Astrocyte (in vitro differentiated cells and primary cell): Measurements from ENCODE around the gene RAB17. TPM values are rescaled to one million over a fixed set of nuclear protein-coding genes. Genes with fewer than 3 reads are reported as not detected.

Source experiments
- DNase-seq: peaks from one replicate; pipeline ENCODE4 v3.0.0-alpha.2; 2010; ENCODE audit warnings: low read depth
- FAIRE-seq: peaks from 2 replicates; lab custom pipeline; 2011; peaks lifted over from hg19 to GRCh38; lab: Jason Lieb, UNC
- H2AFZ ChIP-seq: 2 replicates; pipeline ENCODE4 v1.6.0; 2012; ENCODE audit warnings: low read depth, low read length, inconsistent platforms
- H3K27ac ChIP-seq: 2 replicates; pipeline ENCODE4 v1.5.1; 2011; ENCODE audit warnings: low read depth, low read length, inconsistent platforms
- H3K27me3 ChIP-seq: 2 replicates; pipeline ENCODE4 v1.6.0; 2011; ENCODE audit warnings: low read length, inconsistent platforms; ENCODE audit not compliant: insufficient read depth
- H3K36me3 ChIP-seq: 2 replicates; pipeline ENCODE4 v1.5.1; 2011; ENCODE audit warnings: low read length, inconsistent platforms; ENCODE audit not compliant: insufficient read depth
- H3K4me1 ChIP-seq: 2 replicates; pipeline ENCODE4 v1.5.1; 2011; ENCODE audit warnings: low read length, inconsistent platforms; ENCODE audit not compliant: insufficient read depth
- H3K4me2 ChIP-seq: 2 replicates; pipeline ENCODE4 v1.6.0; 2012; ENCODE audit warnings: low read length, inconsistent platforms
- H3K4me3 ChIP-seq: 2 replicates; pipeline ENCODE4 v1.5.1; 2011; ENCODE audit warnings: low read depth, mild to moderate bottlenecking, low read length, inconsistent platforms; ENCODE audit not compliant: insufficient read depth
- H3K79me2 ChIP-seq: 2 replicates; pipeline ENCODE4 v1.6.0; 2012; ENCODE audit warnings: mild to moderate bottlenecking, low read length, inconsistent platforms; ENCODE audit not compliant: insufficient read depth
- H3K9ac ChIP-seq: 2 replicates; pipeline ENCODE4 v1.6.0; 2012; ENCODE audit warnings: mild to moderate bottlenecking, low read length, inconsistent platforms
- H3K9me3 ChIP-seq: 2 replicates; pipeline ENCODE4 v1.5.1; 2012; ENCODE audit warnings: low read depth, mild to moderate bottlenecking, low read length, inconsistent platforms; ENCODE audit not compliant: insufficient read depth
- H4K20me1 ChIP-seq: 2 replicates; pipeline ENCODE4 v1.6.0; 2012; ENCODE audit warnings: low read length, inconsistent platforms; ENCODE audit not compliant: insufficient read depth
- H3K27ac Mint-ChIP-seq: one replicate; pipeline ENCODE4 v1.8.0; 2021; ENCODE audit warnings: mild to moderate bottlenecking, mixed read lengths; ENCODE audit not compliant: unreplicated experiment
- H3K27me3 Mint-ChIP-seq: one replicate; pipeline ENCODE4 v1.8.0; 2021; ENCODE audit warnings: low read depth, mixed read lengths; ENCODE audit not compliant: unreplicated experiment
- H3K36me3 Mint-ChIP-seq: one replicate; pipeline ENCODE4 v1.8.0; 2021; ENCODE audit warnings: low read depth, mixed read lengths; ENCODE audit not compliant: unreplicated experiment
- H3K4me1 Mint-ChIP-seq: one replicate; pipeline ENCODE4 v1.8.0; 2021; ENCODE audit warnings: low read depth, mixed read lengths; ENCODE audit not compliant: unreplicated experiment
- H3K4me3 Mint-ChIP-seq: one replicate; pipeline ENCODE4 v1.8.0; 2021; ENCODE audit warnings: mild to moderate bottlenecking, moderate library complexity, mixed read lengths; ENCODE audit not compliant: unreplicated experiment
- H3K9me3 Mint-ChIP-seq: one replicate; pipeline ENCODE4 v1.8.0; 2021; ENCODE audit warnings: mild to moderate bottlenecking, mixed read lengths; ENCODE audit not compliant: unreplicated experiment
- EZH2 ChIP-seq: IDR thresholded peaks from 2 replicates; pipeline ENCODE4 v1.6.1; 2012; ENCODE audit warnings: mild to moderate bottlenecking, low read length, inconsistent platforms; ENCODE audit not compliant: insufficient read depth
- total RNA-seq: library from RNA; stranded (reverse); gene quantifications from 2 replicates; pipeline ENCODE4 v1.2.1, GENCODE V29; 2021
- TF ChIP-seq, protein P1 (sequence below): IDR thresholded peaks from 2 replicates; pipeline ENCODE4 v1.5.1; 2011; ENCODE audit warnings: low read depth, mild to moderate bottlenecking, inconsistent platforms, low read length, moderate library complexity; ENCODE audit not compliant: insufficient read depth

Gene RAB17
- total RNA-seq, 1 donor from 2014 or later, result 1.4 TPM

GRCh38 chr2:237603049-237603717 is 12.6 kb upstream of the RAB17 start:
- peak overlapping the region; percentile 55 for H3K27ac Mint-ChIP-seq
- Histone ChIP-seq H3K4me1 (peaks cover 10% of the 10 kb centered on the region), H3K79me2 (no peaks in the 10 kb centered on the region), H4K20me1 (no peaks in the 10 kb centered on the region), H3K9ac (no peak overlapping the region), H3K27ac (no peak overlapping the region), H3K4me3 (peak overlapping the region; percentile 18), H3K9me3 (no peaks in the 10 kb centered on the region), H2AFZ (peak overlapping the region; percentile 76), H3K27me3 (no peaks in the 10 kb centered on the region), H3K4me2 (peak overlapping the region; percentile 80), H3K36me3 (no peaks in the 10 kb centered on the region)
- TF ChIP-seq, protein P1, sequence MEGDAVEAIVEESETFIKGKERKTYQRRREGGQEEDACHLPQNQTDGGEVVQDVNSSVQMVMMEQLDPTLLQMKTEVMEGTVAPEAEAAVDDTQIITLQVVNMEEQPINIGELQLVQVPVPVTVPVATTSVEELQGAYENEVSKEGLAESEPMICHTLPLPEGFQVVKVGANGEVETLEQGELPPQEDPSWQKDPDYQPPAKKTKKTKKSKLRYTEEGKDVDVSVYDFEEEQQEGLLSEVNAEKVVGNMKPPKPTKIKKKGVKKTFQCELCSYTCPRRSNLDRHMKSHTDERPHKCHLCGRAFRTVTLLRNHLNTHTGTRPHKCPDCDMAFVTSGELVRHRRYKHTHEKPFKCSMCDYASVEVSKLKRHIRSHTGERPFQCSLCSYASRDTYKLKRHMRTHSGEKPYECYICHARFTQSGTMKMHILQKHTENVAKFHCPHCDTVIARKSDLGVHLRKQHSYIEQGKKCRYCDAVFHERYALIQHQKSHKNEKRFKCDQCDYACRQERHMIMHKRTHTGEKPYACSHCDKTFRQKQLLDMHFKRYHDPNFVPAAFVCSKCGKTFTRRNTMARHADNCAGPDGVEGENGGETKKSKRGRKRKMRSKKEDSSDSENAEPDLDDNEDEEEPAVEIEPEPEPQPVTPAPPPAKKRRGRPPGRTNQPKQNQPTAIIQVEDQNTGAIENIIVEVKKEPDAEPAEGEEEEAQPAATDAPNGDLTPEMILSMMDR, result no peak
- TF ChIP-seq EZH2, result no peak
- no peak overlapping the region for H3K4me3 Mint-ChIP-seq
- peaks cover 6% of the 10 kb centered on the region for H3K4me1 Mint-ChIP-seq
- DNase-seq (no peak), FAIRE-seq (no peak)
- H3K9me3 Mint-ChIP-seq, result peaks cover 1% of the 10 kb centered on the region
- no peaks in the 10 kb centered on the region for H3K36me3 Mint-ChIP-seq
- peaks cover 22% of the 10 kb centered on the region for H3K27me3 Mint-ChIP-seq

GRCh38 chr2:237602409-237602808 is 11.9 kb upstream of the RAB17 start:
- Histone ChIP-seq H3K79me2 (no peaks in the 10 kb centered on the region), H3K4me2 (no peak overlapping the region), H3K4me3 (no peak overlapping the region), H4K20me1 (no peaks in the 10 kb centered on the region), H3K27me3 (no peaks in the 10 kb centered on the region), H3K9me3 (no peaks in the 10 kb centered on the region), H3K27ac (no peak overlapping the region), H3K4me1 (peaks cover 10% of the 10 kb centered on the region), H2AFZ (no peak overlapping the region), H3K9ac (no peak overlapping the region), H3K36me3 (no peaks in the 10 kb centered on the region)
- FAIRE-seq, result no peak
- H3K27ac Mint-ChIP-seq, result no peak overlapping the region
- TF ChIP-seq, protein P1, result no peak
- no peak for TF ChIP-seq EZH2
- no peaks in the 10 kb centered on the region for H3K9me3 Mint-ChIP-seq
- peaks cover 6% of the 10 kb centered on the region for H3K4me1 Mint-ChIP-seq
- peaks cover 3% of the 10 kb centered on the region for H3K36me3 Mint-ChIP-seq
- H3K4me3 Mint-ChIP-seq, result no peak overlapping the region
- no peak for DNase-seq
- H3K27me3 Mint-ChIP-seq, result peaks cover 22% of the 10 kb centered on the region

GRCh38 chr2:237601453-237602116 is 11.1 kb upstream of the RAB17 start:
- Histone ChIP-seq H4K20me1 (no peaks in the 10 kb centered on the region), H3K27ac (no peak overlapping the region), H3K4me2 (no peak overlapping the region), H3K9me3 (no peaks in the 10 kb centered on the region), H3K9ac (no peak overlapping the region), H3K4me1 (peaks cover 10% of the 10 kb centered on the region), H3K36me3 (no peaks in the 10 kb centered on the region), H3K79me2 (no peaks in the 10 kb centered on the region), H2AFZ (no peak overlapping the region), H3K27me3 (no peaks in the 10 kb centered on the region), H3K4me3 (no peak overlapping the region)
- no peak for DNase-seq
- Mint-ChIP-seq H3K4me1 (peaks cover 6% of the 10 kb centered on the region), H3K27me3 (peaks cover 22% of the 10 kb centered on the region), H3K36me3 (peaks cover 3% of the 10 kb centered on the region), H3K4me3 (no peak overlapping the region), H3K9me3 (no peaks in the 10 kb centered on the region), H3K27ac (no peak overlapping the region)
- TF ChIP-seq, protein P1, result no peak
- no peak for TF ChIP-seq EZH2
- no peak for FAIRE-seq
